ENCODE data around the gene SCUBE2.
"Not testable (repeated sequence)": the region's sequence is repeated elsewhere in the genome, so short reads cannot be mapped to it uniquely, and the experiment has no call there.

SCUBE2 gene

DNA sequence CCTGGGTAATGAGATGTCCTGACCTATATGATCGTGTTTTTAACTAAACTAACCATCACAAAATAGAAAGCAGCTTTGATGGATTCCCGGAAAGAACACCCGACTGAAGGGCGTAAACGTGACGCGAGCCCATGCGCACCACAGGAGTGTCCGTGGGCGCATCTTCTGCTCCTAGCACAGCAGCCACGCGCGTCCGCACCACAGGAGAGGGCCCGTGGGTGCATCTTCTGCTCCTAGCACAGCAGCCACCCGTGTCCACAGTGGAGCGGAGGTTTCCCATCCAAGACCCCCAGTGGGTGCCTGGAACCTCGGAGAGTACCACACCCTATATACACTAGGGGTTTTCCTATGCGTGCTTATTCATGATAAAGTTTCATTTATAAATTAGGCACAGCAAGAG lies 51.5 kb downstream of the SCUBE2 start:
- DNase-seq: no peak

DNA sequence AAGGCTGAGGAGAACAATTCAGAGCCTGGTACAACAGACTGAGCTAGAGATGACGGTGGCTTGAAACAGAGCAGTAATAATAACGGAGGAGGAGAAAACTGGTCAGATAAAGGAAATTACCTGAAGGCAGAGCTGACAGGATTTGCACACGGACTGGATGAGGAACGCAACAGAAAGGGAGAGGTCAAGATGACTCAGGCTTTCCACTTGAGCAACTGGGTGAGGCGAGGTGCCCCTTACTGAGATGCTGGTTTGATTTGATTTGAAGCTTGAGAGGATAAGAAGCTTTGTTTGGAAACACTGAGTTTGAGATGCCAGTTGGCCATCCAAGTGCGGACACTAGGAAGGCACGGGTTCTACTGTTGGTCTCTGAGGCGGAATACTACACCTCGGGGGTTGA lies 52.2 kb downstream of the SCUBE2 start:
- DNase-seq: no peak

DNA sequence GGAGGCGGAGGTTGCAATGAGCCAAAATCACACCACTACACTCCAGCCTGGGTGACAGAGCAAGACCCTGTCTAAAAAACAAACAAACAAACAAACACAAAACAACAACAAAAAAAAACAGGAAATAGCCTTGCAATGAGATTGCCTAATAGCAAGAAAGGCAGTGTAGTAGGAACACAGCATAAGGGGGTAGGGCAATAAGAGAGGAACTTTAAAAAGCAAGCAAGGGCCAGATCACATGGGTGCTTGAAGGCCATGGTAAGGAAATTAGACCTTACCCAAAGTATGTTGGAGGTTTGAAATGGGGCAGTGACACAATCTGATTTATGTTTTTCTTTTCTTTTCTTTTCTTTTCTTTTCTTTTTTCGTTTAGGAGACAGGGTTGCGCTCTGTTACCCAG lies 52.9 kb downstream of the SCUBE2 start:
- no peak for DNase-seq

GRCh38 chr11:9037963-9038362 lies 53.4 kb downstream of the SCUBE2 start:
- no peak for DNase-seq

GRCh38 chr11:9037046-9037780 lies 54.2 kb downstream of the SCUBE2 start:
- DNase-seq: no peak

GRCh38 chr11:9030601-9031000 lies 60.8 kb downstream of the SCUBE2 start:
- DNase-seq: no peak

DNA sequence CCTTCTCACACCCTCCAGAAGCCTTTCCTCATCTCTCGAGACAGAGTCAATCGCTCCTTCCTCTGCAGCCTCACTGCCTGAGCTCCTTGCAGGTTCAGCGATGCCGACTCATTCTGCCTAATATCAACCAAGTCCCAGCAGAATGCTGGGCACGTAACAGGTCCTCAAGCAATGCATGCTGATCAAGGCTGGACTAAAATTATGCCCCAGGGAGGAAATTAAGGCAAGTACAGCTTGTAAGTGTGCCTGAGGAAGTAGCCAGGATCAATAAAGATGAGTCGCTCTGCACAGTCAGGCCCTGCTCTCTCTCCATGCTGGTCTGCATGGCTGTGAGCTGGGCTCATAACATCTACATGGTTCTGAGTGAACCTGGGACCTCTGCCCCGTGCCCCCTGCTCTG lies 62.0 kb downstream of the SCUBE2 start:
- DNase-seq: no peak

- no peak for DNase-seq
These were observed 62.8 kb downstream of the SCUBE2 start for GRCh38 chr11:9028581-9028980.

- no peak for DNase-seq
These were observed 66.1 kb downstream of the SCUBE2 start for GRCh38 chr11:9025101-9025850.

DNA sequence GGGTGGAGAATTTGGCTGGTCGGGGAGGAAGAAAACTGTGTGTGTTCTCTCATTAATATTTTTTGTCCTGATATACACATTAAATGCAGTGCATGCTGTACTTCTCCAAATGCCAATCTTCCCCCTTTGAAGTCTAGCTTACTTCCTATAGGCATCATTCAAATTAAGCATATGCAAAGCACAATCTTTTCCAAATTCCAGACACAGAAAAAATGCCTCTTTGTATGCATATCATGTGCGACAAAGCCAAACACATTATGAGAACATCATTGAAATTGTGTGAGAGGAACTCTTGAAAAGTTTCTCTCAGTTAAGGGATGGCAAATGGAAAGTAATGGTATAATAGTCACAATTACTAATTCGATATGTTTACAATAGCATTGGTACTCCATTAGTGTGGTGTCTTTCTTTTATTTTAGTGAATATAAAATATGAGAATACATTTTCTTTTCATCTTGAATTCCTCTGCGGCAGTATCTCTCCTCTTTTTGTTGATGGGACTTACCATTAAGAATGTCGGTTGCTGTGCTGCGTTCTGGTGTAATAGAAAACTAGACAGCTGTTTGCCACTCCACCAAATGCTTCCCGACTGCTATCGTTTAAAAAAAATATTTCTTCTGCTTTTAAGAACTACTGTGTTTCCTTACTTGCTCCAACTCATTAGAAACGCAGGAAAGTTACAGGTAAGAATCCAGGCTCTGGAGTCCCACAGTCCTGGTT lies 68.3 kb downstream of the SCUBE2 start:
- no peak for DNase-seq

- DNase-seq: no peak
These were observed 70.5 kb downstream of the SCUBE2 start for GRCh38 chr11:9020916-9021315.

DNA sequence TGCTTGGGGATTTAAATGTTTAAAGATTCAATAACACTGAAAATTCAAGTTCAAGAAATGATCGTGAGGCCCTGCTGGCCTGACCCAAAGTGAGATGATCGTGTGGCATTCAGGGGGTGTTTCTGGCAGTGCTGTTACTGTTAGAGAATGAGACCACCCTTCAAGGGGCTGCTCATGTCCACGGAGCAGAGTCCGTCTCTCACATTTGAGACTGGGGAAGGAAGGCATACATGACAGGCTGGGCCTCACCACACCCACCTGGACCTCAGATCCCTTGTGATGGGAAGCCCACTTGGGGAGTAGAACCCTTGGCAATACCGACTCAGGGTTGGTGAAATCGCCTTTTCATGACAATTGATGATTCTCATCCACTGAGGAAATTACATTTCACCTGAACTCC lies 71.5 kb downstream of the SCUBE2 start:
- no peak for DNase-seq

GRCh38 chr11:9017773-9018172 lies 73.6 kb downstream of the SCUBE2 start:
- DNase-seq: no peak

- DNase-seq: no peak
These were observed 74.3 kb downstream of the SCUBE2 start for GRCh38 chr11:9016916-9017642.

- DNase-seq: peak; percentile 41
These were observed 75.7 kb downstream of the SCUBE2 start for GRCh38 chr11:9015677-9016076.

DNA sequence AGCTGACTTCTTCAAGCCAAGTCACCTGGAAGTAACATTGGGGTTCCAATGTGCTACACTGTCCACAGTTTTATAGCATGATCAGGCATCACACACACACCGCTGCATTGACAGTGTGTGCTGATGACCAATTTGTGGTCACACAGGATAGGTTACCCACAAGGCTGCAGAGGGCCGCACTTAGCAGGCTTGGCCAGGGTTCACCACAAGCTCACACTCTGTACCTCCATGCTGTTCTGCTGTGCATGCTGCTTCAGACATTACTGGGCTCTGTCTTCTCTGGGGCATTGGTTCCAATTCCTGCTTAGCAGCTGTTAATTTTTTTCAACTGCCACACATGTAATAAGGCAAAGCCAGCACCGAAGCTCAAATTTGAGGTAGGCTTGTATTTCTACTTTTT lies 76.6 kb downstream of the SCUBE2 start:
- DNase-seq: no peak

DNA sequence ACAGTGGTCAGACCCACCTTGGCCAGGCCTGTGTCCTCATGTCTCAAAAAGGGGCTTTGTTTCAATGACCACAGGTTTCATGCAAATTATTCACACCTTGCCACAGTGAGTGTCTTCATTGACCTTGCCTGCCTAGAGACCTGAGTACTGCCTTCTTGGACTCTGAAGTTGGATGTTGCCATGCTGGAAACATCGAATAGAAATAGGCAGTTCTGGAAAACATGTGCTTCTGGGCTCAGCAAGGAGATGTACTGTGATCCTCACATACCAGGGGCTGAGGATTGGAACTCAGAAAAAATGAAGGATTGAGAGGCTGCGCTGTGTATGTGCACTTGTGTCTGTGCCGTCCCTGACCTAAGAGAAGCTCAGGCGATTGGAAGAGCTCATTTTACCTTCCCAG lies 78.0 kb downstream of the SCUBE2 start:
- DNase-seq: no peak

DNA sequence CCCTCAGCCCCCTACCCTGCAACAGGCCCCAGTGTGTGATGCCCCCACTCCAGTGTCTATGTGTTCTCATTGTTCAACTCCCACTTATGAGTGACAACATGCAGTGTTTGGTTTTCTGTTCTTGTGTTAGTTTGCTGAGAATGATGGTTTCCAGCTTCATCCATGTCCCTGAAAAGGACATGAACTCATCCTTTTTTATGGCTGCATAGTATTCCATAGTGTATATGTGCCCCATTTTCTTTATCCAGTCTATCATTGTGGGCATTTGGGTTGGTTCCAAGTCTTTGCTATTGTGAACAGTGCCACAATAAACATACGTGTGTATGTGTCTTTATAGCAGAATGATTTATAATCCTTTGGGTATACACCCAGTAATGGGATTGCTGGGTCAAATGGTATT lies 81.9 kb downstream of the SCUBE2 start:
- not testable (repeated sequence) for DNase-seq

DNA sequence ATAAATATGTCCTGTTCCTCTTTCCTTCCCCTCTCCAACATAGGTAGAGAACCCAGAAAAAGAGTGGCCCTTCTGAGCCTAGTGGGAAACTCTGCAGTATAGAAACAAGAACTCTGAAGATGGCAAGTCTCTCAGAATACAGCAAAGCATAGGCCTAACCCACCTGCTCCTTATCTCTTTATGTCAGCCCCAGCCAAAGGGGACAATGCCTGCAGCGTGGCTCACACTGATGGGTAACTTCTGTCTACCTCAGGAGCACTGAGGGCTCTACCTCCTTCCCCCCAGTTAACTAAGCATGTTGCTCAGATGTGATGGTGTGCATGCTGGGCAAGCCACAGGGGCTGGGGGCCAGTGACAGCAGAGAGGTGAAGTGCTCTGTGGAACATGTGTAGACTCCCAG lies 82.7 kb downstream of the SCUBE2 start:
- DNase-seq: no peak

- no peak for DNase-seq
These were observed 83.3 kb downstream of the SCUBE2 start for GRCh38 chr11:9008011-9008550.

DNA sequence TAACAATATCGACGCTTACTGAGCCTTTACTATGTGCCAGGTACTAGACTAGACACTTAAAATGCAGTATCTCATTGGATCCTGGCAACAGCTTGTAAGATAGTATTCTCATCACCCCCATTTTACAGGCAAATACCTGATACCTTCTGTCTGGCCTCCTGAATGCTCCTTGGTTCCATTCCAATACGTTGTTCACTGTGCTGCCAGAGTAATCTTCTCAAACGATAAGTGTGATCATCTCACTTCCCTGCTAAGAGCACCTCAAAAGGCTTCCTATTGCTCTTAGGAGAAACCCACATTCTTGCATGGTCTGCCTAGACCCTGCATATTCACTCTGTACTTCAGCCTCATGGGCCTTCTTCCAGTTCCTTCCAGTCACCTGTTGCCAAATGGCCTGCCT lies 86.3 kb downstream of the SCUBE2 start:
- DNase-seq: no peak

- DNase-seq: peak; percentile 49
These were observed 87.0 kb downstream of the SCUBE2 start for GRCh38 chr11:9004183-9004926.
